ENCODE results near the gene TNS3.

DNA sequence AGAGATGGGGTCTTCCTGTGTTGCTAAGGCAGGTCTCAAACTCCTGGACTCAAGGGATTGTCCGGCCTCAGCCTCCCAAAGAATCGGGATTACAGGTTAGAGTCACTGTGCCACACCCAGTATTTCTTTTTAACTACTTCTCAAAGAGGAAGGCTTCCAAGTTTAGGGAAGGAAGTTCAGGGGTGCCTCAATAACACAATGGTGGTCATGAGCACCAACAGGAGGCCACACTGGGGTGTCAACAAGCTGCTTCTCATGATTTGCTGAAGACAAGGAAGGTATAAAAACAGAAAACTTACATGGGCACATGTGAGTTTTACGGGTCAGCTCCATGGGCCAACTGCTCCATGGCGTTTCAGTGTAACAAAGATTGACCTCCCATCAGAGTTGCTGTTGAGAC is 160.5 kb downstream of the TNS3 start:
- TF ChIP-seq, protein P1, sequence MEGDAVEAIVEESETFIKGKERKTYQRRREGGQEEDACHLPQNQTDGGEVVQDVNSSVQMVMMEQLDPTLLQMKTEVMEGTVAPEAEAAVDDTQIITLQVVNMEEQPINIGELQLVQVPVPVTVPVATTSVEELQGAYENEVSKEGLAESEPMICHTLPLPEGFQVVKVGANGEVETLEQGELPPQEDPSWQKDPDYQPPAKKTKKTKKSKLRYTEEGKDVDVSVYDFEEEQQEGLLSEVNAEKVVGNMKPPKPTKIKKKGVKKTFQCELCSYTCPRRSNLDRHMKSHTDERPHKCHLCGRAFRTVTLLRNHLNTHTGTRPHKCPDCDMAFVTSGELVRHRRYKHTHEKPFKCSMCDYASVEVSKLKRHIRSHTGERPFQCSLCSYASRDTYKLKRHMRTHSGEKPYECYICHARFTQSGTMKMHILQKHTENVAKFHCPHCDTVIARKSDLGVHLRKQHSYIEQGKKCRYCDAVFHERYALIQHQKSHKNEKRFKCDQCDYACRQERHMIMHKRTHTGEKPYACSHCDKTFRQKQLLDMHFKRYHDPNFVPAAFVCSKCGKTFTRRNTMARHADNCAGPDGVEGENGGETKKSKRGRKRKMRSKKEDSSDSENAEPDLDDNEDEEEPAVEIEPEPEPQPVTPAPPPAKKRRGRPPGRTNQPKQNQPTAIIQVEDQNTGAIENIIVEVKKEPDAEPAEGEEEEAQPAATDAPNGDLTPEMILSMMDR (IDR thresholded peaks at IDR 0.05): no peak
- no peak for TF ChIP-seq EZH2 (IDR thresholded peaks at IDR 0.05; ENCODE audit: borderline replicate concordance, insufficient read depth, low read depth, low read length, poor library complexity, severe bottlenecking)

Measured in B cell (primary cell).